Activated CD4-positive, alpha-beta T cell treated with anti-CD3 and anti-CD28 coated beads, Interleukin-10, Interleukin-2, amounts not matched to agents 100 ng/mL and 50 ng/mL, durations not matched to agents 16 hours and 8 hours (primary cell): Measurements from ENCODE around the gene PTGER3.
A peak's percentile ranks its signal among the peaks of the same experiment; 100 is the strongest.
"Not testable (repeated sequence)": the region's sequence is repeated elsewhere in the genome, so short reads cannot be mapped to it uniquely, and the experiment has no call there.

Source experiments
- DNase-seq: peaks from one replicate; pipeline ENCODE4 v3.0.0-alpha.2; 2020

The PTGER3 gene

GRCh38 chr1:71001624-71002023, 46.0 kb downstream of the PTGER3 start:
- no peak for DNase-seq

- no peak for DNase-seq
These were observed 49.8 kb downstream of the PTGER3 start for GRCh38 chr1:70997793-70998192.

GRCh38 chr1:70994753-70995268, 52.8 kb downstream of the PTGER3 start:
- no peak for DNase-seq

GRCh38 chr1:70993798-70994197, 53.8 kb downstream of the PTGER3 start:
- DNase-seq, result peak; percentile 11

- no peak for DNase-seq
These were observed 55.1 kb downstream of the PTGER3 start for GRCh38 chr1:70992521-70992920.

- no peak for DNase-seq
These were observed 57.0 kb downstream of the PTGER3 start for GRCh38 chr1:70990469-70991253.

- DNase-seq, result no peak
These were observed 60.1 kb downstream of the PTGER3 start for GRCh38 chr1:70987497-70987896.

GRCh38 chr1:70985776-70986225, 61.8 kb downstream of the PTGER3 start:
- DNase-seq, result not testable (repeated sequence)

- DNase-seq, result not testable (repeated sequence)
These were observed 62.3 kb downstream of the PTGER3 start for GRCh38 chr1:70985278-70985677.

GRCh38 chr1:70980361-70980760, 67.3 kb downstream of the PTGER3 start:
- DNase-seq, result no peak

GRCh38 chr1:70979881-70980280, 67.7 kb downstream of the PTGER3 start:
- DNase-seq, result no peak

- DNase-seq, result no peak
These were observed 68.3 kb downstream of the PTGER3 start for GRCh38 chr1:70979313-70979712.

GRCh38 chr1:70978623-70979022, 69.0 kb downstream of the PTGER3 start:
- DNase-seq, result no peak

- DNase-seq, result no peak
These were observed 70.0 kb downstream of the PTGER3 start for GRCh38 chr1:70977575-70977974.

GRCh38 chr1:70977041-70977440, 70.6 kb downstream of the PTGER3 start:
- DNase-seq, result no peak

GRCh38 chr1:70973754-70974153, 73.9 kb downstream of the PTGER3 start:
- no peak for DNase-seq

- DNase-seq, result no peak
These were observed 77.2 kb downstream of the PTGER3 start for GRCh38 chr1:70970407-70970806.

GRCh38 chr1:70966018-70966638, 81.5 kb downstream of the PTGER3 start:
- peak; percentile 13 for DNase-seq

GRCh38 chr1:70963374-70963773, 84.2 kb downstream of the PTGER3 start:
- DNase-seq, result no peak

- DNase-seq, result no peak
These were observed 86.1 kb downstream of the PTGER3 start for GRCh38 chr1:70961374-70961975.

- DNase-seq, result no peak
These were observed 99.1 kb downstream of the PTGER3 start for GRCh38 chr1:70948396-70949017.

- DNase-seq, result no peak
These were observed 99.8 kb downstream of the PTGER3 start for GRCh38 chr1:70947835-70948234.

GRCh38 chr1:70945676-70946075, 101.9 kb downstream of the PTGER3 start:
- DNase-seq, result no peak
